GM08714 (cell line): Measurements from ENCODE around the gene PRM3.
"Not testable (repeated sequence)": the region's sequence is repeated elsewhere in the genome, so short reads cannot be mapped to it uniquely, and the experiment has no call there.

Experiments used
- H3K4me3 ChIP-seq: fragments of 200-500 bp; sonication (Bioruptor generic); 2 replicates; pipeline ENCODE4 v1.5.1; 2014; ENCODE audit warnings: mild to moderate bottlenecking, low read length, inconsistent platforms
- ZNF274 ChIP-seq: IDR thresholded peaks from 2 replicates; pipeline ENCODE4 v1.6.1; 2012; ENCODE audit warnings: mild to moderate bottlenecking, low read depth, low read length

PRM3 gene

DNA sequence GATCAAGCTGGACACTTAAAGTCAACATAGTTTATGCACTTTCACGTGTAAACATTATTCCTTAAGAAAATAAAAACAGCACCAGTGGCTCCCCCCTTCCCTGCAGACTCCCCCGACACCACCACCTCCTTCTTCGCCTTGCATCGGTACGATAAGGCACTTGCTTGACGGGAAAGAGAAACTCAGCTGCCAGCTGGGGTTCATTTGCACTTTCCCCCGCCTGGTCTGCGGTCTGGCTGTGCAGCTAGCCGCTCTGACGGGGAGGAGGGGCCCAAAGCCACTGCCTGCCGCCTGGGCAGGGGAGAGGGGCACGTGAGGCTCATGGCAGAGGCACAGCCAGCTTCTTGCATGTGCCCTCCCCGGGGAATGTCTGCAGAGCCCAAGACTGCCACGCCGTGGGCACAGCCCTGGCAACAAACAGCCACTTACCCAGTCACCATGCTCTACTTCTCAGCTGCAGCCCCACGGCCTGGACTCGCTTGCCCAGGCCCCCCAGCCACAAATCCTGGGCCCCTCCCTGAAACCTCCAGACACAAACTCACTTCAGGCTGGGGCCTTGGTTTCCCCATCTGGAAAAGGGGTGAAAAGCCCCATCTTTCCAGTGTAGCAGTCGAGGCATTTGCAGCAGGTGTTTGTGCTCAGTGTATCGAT lies 24.2 kb upstream of the PRM3 start:
- TF ChIP-seq ZNF274: no peak
- H3K4me3 ChIP-seq: peak overlapping the region; percentile 31; the same call in 1 of the 2 replicates

DNA sequence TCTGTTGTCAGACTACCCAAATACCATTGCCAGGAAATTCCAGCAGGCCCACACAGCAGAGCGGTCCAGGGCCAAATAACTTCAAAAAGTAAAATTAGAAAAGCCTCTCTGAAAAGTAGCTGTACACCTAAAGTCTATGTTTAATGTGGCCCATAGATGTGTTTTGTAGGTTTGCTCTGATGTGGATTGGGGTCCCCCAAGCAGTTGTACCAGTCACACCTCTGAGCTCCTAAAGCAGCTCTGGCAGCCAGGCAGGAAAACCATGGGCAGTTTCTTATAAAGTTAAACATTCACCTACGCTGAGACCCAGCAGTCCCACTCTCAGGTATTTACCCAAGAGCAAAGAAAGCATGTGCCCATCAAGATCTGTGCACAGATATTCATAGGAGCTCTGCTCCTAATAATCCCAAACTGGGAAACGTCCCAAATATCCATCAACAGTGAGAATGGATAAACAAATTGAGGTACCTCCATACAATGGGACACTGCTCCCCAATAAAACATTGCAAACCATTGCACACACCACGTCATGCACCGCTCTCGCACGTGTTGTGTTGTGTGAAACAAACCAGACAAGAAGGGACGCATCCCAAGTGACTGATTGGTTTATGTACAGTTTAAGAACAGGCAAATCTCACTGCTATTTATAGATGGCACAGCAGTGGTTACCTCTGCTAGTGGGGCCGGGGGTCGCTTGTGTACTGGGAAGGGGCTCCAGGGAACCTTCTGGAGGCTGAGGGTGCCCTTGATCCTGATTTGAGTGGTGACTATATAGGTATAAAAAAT lies 23.5 kb upstream of the PRM3 start:
- TF ChIP-seq ZNF274: no peak
- peak overlapping the region; percentile 31; the same call in 1 of the 2 replicates for H3K4me3 ChIP-seq

DNA sequence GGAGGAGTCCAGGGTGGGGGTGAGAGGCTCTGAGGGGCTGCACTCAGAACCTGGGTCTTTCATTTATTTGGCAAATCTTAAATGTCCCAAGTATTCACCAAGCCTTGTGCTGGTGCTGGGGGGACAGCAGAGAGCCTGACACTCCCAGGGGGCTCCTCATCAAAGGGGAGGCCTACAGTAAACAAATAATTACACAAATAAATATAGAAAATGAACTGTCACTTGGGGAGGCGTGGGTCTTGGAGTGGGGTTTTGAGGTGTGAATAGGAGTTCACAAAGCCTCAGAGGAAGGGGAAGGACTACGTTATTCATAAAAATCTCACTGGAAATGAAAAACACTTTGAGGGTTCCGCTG lies 22.9 kb upstream of the PRM3 start:
- TF ChIP-seq ZNF274: no peak
- no peak overlapping the region; the same call in 1 of the 2 replicates for H3K4me3 ChIP-seq

DNA sequence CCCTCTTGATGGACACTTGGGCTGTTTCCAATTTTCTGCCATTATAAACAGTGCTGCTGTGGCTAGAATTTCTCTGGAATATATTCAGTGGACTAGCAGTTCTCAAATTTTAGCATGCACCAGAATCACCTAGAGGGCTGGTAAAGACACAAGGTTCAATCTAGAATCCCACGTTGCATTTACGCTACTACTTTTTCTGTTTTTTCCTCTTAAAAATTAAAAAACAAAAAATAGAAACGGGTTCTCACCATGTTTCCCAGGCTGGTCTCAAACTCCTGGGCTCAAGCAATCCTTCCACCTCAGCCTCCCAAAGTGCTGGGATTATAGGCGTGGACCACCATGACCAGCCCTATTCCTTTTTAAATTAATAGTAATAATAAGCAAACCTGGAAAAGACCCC lies 22.2 kb upstream of the PRM3 start:
- no peak overlapping the region for H3K4me3 ChIP-seq
- no peak for TF ChIP-seq ZNF274

DNA sequence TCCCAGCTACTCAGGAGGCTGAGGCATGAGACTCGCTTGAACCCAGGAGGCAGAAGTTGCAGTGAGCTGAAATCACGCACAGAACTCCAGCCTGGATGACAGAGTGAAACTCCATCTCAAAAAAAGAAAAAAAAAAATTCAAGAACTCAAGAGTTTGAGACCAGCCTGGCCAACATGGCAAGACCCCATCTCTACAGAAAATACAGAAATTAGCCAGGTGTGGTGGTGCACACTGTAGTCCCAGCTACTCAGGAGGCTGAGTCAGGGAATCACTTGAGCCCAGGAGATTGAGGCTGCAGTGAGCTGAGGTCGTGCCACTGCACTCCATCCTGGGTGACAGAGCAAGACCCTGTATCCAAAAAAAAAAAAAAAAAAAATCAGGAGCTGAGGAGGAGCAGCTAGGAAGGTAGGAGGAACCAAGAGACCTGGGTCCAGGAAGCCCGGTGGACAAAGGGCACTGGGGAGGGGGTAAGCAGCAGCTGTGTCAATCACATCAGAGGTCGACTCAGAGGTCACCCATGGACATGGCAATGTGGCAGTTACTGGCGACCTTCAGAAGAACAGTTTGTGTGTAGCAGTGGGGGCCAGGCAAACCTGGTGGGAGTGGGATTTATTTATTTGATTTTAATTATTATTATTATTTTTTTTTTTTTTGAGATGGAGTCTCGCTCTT lies 18.8 kb upstream of the PRM3 start:
- H3K4me3 ChIP-seq: no peak overlapping the region
- no peak for TF ChIP-seq ZNF274

DNA sequence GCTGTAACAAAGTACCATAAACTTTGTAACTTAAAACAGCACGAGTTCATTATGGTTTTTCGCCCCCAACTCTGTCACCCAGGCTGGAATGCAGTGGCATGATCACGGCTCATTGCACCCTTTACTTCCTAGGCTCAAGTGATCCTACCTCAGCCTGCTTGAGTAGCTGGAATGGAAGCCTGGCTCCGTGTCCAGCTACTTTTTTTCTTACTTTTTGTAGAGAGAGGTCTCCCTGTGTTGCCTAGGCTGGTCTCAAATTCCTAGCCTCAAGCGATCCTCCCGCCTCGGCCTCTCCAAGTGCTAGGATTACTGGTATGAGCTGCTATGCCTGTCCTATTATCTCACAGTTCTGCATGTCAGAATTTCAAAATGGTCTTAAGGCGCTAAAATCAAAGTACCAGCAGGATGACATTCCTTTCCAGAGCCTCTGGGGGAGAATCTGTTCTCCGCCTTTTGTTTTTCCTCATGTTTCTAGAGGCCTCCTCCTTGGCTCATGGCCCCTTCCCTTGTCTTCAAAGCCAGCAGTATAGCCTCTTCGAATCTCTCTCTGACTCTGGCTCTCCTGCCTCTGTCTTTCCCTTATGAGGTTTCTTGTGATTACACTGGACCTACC lies 17.8 kb upstream of the PRM3 start:
- TF ChIP-seq ZNF274: no peak
- no peak overlapping the region for H3K4me3 ChIP-seq

DNA sequence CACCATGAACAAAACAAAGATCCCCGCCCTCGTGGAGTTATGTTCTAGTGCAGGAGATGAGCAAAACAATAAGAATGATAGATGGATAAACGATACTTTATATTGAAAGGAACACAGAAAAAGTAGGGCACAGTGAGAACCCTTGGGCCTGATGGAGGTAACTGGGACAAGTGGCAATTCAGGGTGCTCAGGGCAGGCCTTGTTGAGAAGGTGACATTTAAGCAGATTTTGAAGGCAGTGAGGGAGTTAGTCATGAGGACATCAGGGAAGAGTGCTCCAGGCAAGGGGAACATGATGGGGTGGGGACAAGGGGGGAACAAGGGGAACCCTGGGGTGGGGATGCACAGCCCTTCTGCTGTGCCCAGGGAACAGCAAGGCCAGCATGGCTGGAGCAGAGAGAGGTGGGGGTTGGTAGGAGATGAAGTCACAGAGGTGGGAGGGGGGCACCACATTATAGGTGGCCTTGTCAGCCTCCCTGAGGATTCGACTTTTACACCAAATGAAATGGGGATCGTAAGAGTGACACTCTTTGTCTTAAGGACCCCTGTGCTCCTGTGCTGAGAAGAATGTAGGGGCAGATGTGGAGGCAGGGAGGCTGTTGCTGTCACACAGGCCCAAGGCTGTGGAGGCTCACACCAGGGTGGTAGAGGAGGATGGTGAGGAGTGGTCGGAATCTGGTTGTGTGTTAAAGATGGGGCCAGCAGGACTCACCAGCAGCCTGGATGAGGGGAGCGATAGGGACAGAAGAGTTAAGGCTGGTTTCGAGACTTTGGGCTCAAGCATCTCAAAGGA lies 16.9 kb upstream of the PRM3 start:
- TF ChIP-seq ZNF274: no peak
- no peak overlapping the region for H3K4me3 ChIP-seq

DNA sequence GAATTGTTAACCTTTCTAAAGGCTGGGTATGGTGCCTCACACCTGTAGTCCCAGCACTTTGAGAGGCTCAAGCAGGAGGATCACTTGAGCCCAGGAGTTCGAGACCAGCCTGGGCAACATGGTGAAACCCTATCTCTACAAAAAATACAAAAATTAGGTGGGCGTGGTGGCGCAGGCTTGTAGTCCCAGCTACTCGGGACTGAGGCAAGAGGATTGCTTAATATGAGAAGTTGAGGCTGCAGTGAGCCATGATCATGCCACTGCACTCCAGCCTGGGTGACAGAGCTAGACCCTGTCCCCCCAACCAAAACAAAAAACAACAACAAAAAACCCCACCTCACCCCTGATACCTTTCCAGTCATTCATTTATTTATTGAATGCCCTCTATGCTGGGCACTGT lies 16.3 kb upstream of the PRM3 start:
- not testable (repeated sequence) for H3K4me3 ChIP-seq

DNA sequence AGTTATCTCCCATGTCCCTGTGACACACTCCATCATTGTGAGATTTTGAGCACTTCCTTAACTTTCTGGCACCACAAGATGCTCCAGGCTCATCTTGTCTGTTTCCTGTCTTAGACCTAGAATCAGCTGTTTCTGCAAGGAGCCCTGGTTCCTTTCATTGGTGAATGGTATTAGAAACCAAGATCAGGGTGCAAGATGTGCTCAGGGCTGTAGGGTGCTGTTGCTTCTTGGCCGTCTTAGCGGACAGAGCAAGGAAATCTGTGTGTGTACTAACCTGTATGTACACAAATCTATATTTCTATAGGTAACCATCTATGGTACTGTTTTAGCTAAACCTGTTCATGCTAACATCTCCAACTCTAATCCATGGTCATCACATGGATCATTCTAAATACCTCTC lies 15.8 kb upstream of the PRM3 start:
- no peak for TF ChIP-seq ZNF274
- no peak overlapping the region for H3K4me3 ChIP-seq

DNA sequence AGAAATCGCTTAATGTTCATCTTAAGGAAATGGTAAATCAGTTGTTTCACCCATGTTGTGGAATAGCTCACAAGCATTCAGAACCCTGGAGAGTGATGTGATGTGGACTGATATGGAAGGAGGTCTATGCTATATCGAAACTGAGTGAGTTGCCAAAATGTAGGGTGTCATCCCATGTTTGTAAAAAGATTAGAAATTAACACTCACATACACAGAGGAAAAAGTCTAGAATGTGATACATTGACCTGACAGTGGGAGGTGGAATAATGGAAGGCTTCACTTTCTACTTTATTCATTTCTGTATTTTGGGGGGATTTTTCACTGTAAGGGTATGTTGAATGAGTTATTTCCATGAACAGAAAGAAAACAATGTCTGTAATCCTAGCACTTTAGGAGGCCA lies 12.4 kb upstream of the PRM3 start:
- TF ChIP-seq ZNF274: no peak
- H3K4me3 ChIP-seq: no peak overlapping the region

DNA sequence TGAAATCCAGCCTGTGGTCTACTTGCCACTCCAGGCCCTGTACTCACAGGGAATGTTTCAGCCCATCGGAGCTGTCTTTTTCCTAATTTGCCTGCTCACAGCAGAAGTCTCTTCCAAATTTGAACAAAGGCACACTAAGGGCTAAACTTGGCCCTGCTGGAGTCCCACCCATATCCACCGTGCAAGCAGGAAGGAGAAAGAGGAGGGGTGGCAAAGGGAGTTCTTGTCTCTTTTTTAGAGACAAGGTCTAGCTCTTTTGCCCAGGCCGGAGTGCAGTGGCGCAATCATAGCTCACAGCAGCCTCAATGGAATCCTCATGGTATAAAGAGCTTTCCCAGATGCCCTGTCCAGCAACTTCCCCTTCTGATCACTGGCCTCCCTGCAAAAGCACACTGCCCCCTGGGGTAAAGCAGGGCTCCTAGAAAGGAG lies 10.4 kb upstream of the PRM3 start:
- no peak overlapping the region for H3K4me3 ChIP-seq
- no peak for TF ChIP-seq ZNF274

DNA sequence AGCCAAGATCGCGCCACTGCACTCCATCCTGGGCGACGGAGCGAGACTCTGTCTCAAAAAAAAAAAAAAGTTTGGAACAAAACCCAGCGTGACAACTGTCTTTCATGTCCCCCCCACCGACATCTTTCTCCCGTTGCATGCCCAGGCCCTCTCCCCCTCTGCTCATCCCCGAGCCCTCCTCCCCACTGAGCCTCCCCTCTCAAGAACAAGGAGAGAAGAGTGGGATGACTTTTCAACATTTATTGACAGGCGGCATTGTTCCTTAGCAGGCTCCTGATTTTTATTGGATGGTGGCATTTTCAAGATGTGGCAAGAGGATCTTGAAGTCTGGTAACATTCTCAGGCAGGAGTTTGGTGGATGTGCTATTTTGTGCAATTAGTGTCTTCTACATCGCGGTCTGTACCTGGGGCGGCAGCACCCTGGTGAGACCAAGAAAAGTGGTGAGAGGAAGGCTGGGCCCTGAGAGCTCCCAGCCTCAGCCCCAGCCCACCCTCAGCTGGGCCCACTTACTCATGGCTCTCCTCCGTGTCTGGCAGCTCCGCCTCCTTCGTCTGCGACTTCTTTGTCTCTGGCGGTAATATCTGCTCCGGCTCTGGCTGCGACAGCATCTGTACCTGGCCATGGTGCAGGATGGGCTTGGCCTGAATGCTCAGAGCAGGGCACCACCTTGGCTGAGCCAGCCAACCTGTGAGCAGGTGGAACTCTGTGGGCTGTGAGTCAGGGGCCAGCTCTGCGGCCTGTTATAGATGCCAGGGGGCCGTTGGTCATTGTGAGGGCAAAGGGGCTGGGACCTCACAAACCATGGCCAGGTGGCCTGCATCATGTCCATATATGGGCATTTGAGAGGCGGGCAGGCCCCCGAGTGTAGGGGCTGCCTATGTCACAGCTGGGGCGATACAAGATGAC lies 7.4 kb upstream of the PRM3 start, which contains the start of gene PRM1:
Gene PRM1, minus strand, starts transcription at position 715 of the 907 bp plus-strand sequence. Its CDS starts 92 bp downstream, at position 623.
- H3K4me3 ChIP-seq: no peak within 1 kb of the TSS
- no peak for TF ChIP-seq ZNF274

DNA sequence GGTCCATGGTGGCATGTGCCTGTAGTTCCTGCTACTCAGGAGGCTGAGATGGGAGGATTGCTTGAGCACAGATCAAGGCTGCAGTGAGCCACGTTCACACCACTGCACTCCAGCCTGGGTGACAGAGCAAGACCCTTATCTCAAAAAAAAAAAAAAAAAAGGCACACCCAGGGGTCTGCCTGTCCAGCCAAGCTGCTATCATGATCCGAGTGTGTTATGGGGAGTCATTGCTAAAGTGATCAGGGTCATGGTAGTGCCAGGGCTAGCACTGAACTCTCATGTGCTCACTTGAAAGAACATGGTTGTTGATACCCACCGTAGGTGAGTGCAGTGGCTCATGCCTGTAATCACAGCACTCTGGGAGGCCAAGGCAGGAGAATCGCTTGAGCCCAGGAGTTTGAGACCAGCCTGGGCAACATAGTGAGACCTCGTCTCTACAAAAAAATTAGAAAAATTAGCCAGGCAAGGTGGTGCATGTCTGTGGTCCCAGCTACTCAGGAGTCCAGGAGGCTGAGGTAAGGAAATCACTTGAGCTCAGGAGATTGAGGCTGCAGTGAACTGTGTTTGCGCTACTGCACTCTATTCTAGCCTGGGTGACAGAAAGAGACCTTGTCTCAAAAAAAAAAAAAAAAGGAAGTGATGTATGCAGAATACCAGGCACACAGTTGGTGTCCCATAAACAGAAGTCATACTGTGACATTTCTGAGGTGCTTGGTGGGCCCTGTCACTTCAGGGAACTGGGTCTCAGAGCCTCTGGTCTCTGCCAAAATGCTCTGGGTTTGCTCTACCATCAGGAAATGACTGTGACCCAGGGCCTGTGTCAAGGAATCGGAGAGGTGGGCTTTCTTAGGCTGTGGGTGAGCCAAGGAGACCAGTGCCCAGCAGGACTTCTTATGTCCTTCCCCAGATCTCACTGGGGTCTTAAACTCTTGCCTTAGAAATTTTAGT lies 5.5 kb upstream of the PRM3 start:
- no peak overlapping the region for H3K4me3 ChIP-seq
- TF ChIP-seq ZNF274: no peak
